CD4-positive, alpha-beta T cell treated with Interleukin-10 for 1 hour (primary cell): ENCODE data around the gene TMEM208.

Experiments
- DNase-seq: peaks from one replicate; pipeline ENCODE4 v3.0.0-alpha.2; 2020

The TMEM208 gene

GRCh38 chr16:67226804-67227566 lies at the start of gene TMEM208:
Gene TMEM208, plus strand, starts transcription at chr16:67227130. Its CDS starts 89 bp downstream, at chr16:67227219.
- DNase-seq, result peak; percentile 99

GRCh38 chr16:67177743-67178699 lies 48.9 kb upstream of the TMEM208 start:
- peak; percentile 77 for DNase-seq

GRCh38 chr16:67179421-67180080 lies 47.4 kb upstream of the TMEM208 start:
- peak; percentile 26 for DNase-seq

GRCh38 chr16:67180166-67180565 lies 46.8 kb upstream of the TMEM208 start:
- DNase-seq, result no peak

- DNase-seq, result no peak
Observed at GRCh38 chr16:67181346-67181745, 45.6 kb upstream of the TMEM208 start.

- DNase-seq, result no peak
Observed at GRCh38 chr16:67182288-67182687, 44.6 kb upstream of the TMEM208 start.

- DNase-seq, result no peak
Observed at GRCh38 chr16:67183284-67183626, 43.7 kb upstream of the TMEM208 start.

- peak; percentile 98 for DNase-seq
Observed at GRCh38 chr16:67183627-67184452, 43.1 kb upstream of the TMEM208 start, which contains the start of gene MATCAP1. Gene MATCAP1, minus strand, starts transcription at chr16:67183963. Its CDS starts 3,353 bp downstream, at chr16:67180610.

GRCh38 chr16:67184453-67184994 lies 42.4 kb upstream of the TMEM208 start:
- DNase-seq, result no peak

GRCh38 chr16:67184995-67185650 lies 41.8 kb upstream of the TMEM208 start:
- DNase-seq, result peak; percentile 85

GRCh38 chr16:67185651-67186134 lies 41.2 kb upstream of the TMEM208 start:
- no peak for DNase-seq

GRCh38 chr16:67186550-67186950 lies 40.4 kb upstream of the TMEM208 start:
- no peak for DNase-seq

- no peak for DNase-seq
Observed at GRCh38 chr16:67187175-67187890, 39.6 kb upstream of the TMEM208 start.

GRCh38 chr16:67188323-67188722 lies 38.6 kb upstream of the TMEM208 start:
- DNase-seq, result no peak

- no peak for DNase-seq
Observed at GRCh38 chr16:67188798-67189197, 38.1 kb upstream of the TMEM208 start.

- no peak for DNase-seq
Observed at GRCh38 chr16:67190041-67190440, 36.9 kb upstream of the TMEM208 start, which contains the start of gene EXOC3L1. Gene EXOC3L1, minus strand, starts transcription at chr16:67190136. Its CDS starts 460 bp downstream, at chr16:67189676.

- DNase-seq, result no peak
Observed at GRCh38 chr16:67190448-67191399, 36.2 kb upstream of the TMEM208 start.

- DNase-seq, result no peak
Observed at GRCh38 chr16:67191411-67191994, 35.4 kb upstream of the TMEM208 start.
